NT2/D1 (cell line): ENCODE data around the gene NFYA.

Source experiments
- YY1 ChIP-seq: IDR thresholded peaks from 2 replicates; pipeline ENCODE4 v1.6.1; 2011; ENCODE audit not compliant: insufficient read length, insufficient read depth
- ZNF274 ChIP-seq: IDR thresholded peaks from 2 replicates; pipeline ENCODE4 v1.6.1; 2011; ENCODE audit warnings: mild to moderate bottlenecking, low read depth, low read length

GRCh38 chr6:41078101-41078500 is 5.3 kb downstream of the NFYA start:
- TF ChIP-seq ZNF274, result no peak
- TF ChIP-seq YY1, result no peak
